ENCODE data around the gene TRDMT1. TPM values are rescaled to one million over a fixed set of nuclear protein-coding genes. Genes with fewer than 3 reads are reported as not detected.

TRDMT1 gene
- polyA plus RNA-seq, 1 donor from 2014 or later: 25.4 TPM

DNA sequence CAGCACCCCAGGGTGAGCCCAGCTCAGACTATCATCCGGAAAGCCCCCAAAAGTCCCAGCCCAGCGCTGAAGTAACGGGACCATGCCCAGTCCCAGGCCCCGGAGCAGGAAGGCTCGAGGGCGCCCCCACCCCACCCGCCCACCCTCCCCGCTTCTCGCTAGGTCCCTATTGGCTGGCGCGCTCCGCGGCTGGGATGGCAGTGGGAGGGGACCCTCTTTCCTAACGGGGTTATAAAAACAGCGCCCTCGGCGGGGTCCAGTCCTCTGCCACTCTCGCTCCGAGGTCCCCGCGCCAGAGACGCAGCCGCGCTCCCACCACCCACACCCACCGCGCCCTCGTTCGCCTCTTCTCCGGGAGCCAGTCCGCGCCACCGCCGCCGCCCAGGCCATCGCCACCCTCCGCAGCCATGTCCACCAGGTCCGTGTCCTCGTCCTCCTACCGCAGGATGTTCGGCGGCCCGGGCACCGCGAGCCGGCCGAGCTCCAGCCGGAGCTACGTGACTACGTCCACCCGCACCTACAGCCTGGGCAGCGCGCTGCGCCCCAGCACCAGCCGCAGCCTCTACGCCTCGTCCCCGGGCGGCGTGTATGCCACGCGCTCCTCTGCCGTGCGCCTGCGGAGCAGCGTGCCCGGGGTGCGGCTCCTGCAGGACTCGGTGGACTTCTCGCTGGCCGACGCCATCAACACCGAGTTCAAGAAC, 27.7 kb upstream of the TRDMT1 start:
- Histone ChIP-seq H3K9me2 (ENCODE audit: insufficient read depth, low read length) (no peaks in the 10 kb centered on the region), H2AFZ (ENCODE audit: low read depth, low read length) (peak overlapping the region; percentile 95), H3K27ac (ENCODE audit: low read length) (peak overlapping the region; percentile 78), H3F3A (ENCODE audit: insufficient read depth, low read length, poor library complexity, severe bottlenecking) (no peaks in the 10 kb centered on the region), H4K20me1 (ENCODE audit: insufficient read depth) (no peaks in the 10 kb centered on the region), H3K9ac (ENCODE audit: low read length) (peak overlapping the region; percentile 80), H3K4me2 (ENCODE audit: low read length) (peak overlapping the region; percentile 66), H3K4me3 (ENCODE audit: low read length) (peak overlapping the region; percentile 99), H3K79me2 (replicated peaks; ENCODE audit: insufficient read depth, low read length) (peaks cover 37% of the 10 kb centered on the region), H3K9me3 (ENCODE audit: low read length) (no peaks in the 10 kb centered on the region), H3K36me3 (ENCODE audit: insufficient read depth, low read length) (no peaks in the 10 kb centered on the region), H3K27me3 (ENCODE audit: insufficient read depth, low read depth, low read length) (no peaks in the 10 kb centered on the region)
- no peak for TF ChIP-seq RAD21 (conservative IDR thresholded peaks at IDR 0.05)
- peak; percentile 94 for TF ChIP-seq MXI1 (conservative IDR thresholded peaks at IDR 0.05; ENCODE audit: poor library complexity, severe bottlenecking)
- no peak for TF ChIP-seq TAF1 (IDR thresholded peaks at IDR 0.05; ENCODE audit: low read depth)
- peak; percentile 62 for TF ChIP-seq SMC3 (conservative IDR thresholded peaks at IDR 0.05; ENCODE audit: poor library complexity)
- peak; percentile 57 for TF ChIP-seq POLR2AphosphoS5 (IDR thresholded peaks at IDR 0.05)
- TF ChIP-seq, protein P1, sequence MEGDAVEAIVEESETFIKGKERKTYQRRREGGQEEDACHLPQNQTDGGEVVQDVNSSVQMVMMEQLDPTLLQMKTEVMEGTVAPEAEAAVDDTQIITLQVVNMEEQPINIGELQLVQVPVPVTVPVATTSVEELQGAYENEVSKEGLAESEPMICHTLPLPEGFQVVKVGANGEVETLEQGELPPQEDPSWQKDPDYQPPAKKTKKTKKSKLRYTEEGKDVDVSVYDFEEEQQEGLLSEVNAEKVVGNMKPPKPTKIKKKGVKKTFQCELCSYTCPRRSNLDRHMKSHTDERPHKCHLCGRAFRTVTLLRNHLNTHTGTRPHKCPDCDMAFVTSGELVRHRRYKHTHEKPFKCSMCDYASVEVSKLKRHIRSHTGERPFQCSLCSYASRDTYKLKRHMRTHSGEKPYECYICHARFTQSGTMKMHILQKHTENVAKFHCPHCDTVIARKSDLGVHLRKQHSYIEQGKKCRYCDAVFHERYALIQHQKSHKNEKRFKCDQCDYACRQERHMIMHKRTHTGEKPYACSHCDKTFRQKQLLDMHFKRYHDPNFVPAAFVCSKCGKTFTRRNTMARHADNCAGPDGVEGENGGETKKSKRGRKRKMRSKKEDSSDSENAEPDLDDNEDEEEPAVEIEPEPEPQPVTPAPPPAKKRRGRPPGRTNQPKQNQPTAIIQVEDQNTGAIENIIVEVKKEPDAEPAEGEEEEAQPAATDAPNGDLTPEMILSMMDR (IDR thresholded peaks at IDR 0.05; ENCODE audit: poor library complexity, severe bottlenecking): no peak
- TF ChIP-seq EZH2 (IDR thresholded peaks at IDR 0.05; ENCODE audit: borderline replicate concordance, insufficient read depth, low read length, poor library complexity, severe bottlenecking): no peak

DNA sequence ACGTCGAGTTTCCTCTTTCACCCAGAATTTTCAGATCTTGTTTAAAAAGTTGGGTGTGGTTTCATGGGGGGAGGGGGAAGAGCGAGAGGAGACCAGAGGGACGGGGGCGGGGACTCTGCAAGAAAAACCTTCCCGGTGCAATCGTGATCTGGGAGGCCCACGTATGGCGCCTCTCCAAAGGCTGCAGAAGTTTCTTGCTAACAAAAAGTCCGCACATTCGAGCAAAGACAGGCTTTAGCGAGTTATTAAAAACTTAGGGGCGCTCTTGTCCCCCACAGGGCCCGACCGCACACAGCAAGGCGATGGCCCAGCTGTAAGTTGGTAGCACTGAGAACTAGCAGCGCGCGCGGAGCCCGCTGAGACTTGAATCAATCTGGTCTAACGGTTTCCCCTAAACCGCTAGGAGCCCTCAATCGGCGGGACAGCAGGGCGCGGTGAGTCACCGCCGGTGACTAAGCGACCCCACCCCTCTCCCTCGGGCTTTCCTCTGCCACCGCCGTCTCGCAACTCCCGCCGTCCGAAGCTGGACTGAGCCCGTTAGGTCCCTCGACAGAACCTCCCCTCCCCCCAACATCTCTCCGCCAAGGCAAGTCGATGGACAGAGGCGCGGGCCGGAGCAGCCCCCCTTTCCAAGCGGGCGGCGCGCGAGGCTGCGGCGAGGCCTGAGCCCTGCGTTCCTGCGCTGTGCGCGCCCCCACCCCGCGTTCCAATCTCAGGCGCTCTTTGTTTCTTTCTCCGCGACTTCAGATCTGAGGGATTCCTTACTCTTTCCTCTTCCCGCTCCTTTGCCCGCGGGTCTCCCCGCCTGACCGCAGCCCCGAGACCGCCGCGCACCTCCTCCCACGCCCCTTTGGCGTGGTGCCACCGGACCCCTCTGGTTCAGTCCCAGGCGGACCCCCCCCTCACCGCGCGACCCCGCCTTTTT, 26.9 kb upstream of the TRDMT1 start, which contains the start of gene VIM:
TSS of gene VIM (plus strand) at position 151 of the 925 bp plus-strand sequence. CDS start 1,182 bp downstream, outside the sequence.
- Histone ChIP-seq H3K9ac (ENCODE audit: low read length) (peak within 1 kb of the TSS; percentile 80), H3K36me3 (ENCODE audit: insufficient read depth, low read length) (no peaks in the 10 kb centered on the region), H3K9me2 (ENCODE audit: insufficient read depth, low read length) (no peaks in the 10 kb centered on the region), H3F3A (ENCODE audit: insufficient read depth, low read length, poor library complexity, severe bottlenecking) (no peaks in the 10 kb centered on the region), H3K9me3 (ENCODE audit: low read length) (no peaks in the 10 kb centered on the region), H3K27ac (ENCODE audit: low read length) (peak within 1 kb of the TSS; percentile 78), H3K4me3 (ENCODE audit: low read length) (peak within 1 kb of the TSS; percentile 99), H3K27me3 (ENCODE audit: insufficient read depth, low read depth, low read length) (no peaks in the 10 kb centered on the region), H4K20me1 (ENCODE audit: insufficient read depth) (no peaks in the 10 kb centered on the region), H3K4me2 (ENCODE audit: low read length) (peak within 1 kb of the TSS; percentile 44), H2AFZ (ENCODE audit: low read depth, low read length) (peak within 1 kb of the TSS; percentile 95), H3K79me2 (replicated peaks; ENCODE audit: insufficient read depth, low read length) (peaks cover 37% of the 10 kb centered on the region)
- TF ChIP-seq, protein P1 (IDR thresholded peaks at IDR 0.05; ENCODE audit: poor library complexity, severe bottlenecking): no peak
- TF ChIP-seq RAD21 (conservative IDR thresholded peaks at IDR 0.05) (peak; percentile 31), EZH2 (IDR thresholded peaks at IDR 0.05; ENCODE audit: borderline replicate concordance, insufficient read depth, low read length, poor library complexity, severe bottlenecking) (no peak), TAF1 (IDR thresholded peaks at IDR 0.05; ENCODE audit: low read depth) (no peak), MXI1 (conservative IDR thresholded peaks at IDR 0.05; ENCODE audit: poor library complexity, severe bottlenecking) (no peak), POLR2AphosphoS5 (IDR thresholded peaks at IDR 0.05) (peak; percentile 31), SMC3 (conservative IDR thresholded peaks at IDR 0.05; ENCODE audit: poor library complexity) (peak; percentile 43), EP300 (conservative IDR thresholded peaks at IDR 0.05; ENCODE audit: poor library complexity, severe bottlenecking) (no peak)
- TF ChIP-seq, protein P2, sequence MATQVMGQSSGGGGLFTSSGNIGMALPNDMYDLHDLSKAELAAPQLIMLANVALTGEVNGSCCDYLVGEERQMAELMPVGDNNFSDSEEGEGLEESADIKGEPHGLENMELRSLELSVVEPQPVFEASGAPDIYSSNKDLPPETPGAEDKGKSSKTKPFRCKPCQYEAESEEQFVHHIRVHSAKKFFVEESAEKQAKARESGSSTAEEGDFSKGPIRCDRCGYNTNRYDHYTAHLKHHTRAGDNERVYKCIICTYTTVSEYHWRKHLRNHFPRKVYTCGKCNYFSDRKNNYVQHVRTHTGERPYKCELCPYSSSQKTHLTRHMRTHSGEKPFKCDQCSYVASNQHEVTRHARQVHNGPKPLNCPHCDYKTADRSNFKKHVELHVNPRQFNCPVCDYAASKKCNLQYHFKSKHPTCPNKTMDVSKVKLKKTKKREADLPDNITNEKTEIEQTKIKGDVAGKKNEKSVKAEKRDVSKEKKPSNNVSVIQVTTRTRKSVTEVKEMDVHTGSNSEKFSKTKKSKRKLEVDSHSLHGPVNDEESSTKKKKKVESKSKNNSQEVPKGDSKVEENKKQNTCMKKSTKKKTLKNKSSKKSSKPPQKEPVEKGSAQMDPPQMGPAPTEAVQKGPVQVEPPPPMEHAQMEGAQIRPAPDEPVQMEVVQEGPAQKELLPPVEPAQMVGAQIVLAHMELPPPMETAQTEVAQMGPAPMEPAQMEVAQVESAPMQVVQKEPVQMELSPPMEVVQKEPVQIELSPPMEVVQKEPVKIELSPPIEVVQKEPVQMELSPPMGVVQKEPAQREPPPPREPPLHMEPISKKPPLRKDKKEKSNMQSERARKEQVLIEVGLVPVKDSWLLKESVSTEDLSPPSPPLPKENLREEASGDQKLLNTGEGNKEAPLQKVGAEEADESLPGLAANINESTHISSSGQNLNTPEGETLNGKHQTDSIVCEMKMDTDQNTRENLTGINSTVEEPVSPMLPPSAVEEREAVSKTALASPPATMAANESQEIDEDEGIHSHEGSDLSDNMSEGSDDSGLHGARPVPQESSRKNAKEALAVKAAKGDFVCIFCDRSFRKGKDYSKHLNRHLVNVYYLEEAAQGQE (IDR thresholded peaks at IDR 0.05; ENCODE audit: borderline replicate concordance): peak; percentile 36
